ENCODE measurements around the gene CEP89.
"Not testable (repeated sequence)": the region's sequence is repeated elsewhere in the genome, so short reads cannot be mapped to it uniquely, and the experiment has no call there.

The CEP89 gene

GRCh38 chr19:32862173-32862572 lies 109.6 kb downstream of the CEP89 start:
- no peak for TF ChIP-seq CTCF (IDR thresholded peaks at IDR 0.05; ENCODE audit: low read depth, low read length)
- H3K4me3 ChIP-seq (ENCODE audit: low read depth, low read length): no peak overlapping the region

GRCh38 chr19:32861596-32861995 lies 110.2 kb downstream of the CEP89 start:
- no peak overlapping the region for H3K4me3 ChIP-seq (ENCODE audit: low read depth, low read length)
- no peak for TF ChIP-seq CTCF (IDR thresholded peaks at IDR 0.05; ENCODE audit: low read depth, low read length)

- no peak for TF ChIP-seq CTCF (IDR thresholded peaks at IDR 0.05; ENCODE audit: low read depth, low read length)
Measured at GRCh38 chr19:32859591-32859990, 112.2 kb downstream of the CEP89 start.

GRCh38 chr19:32858559-32858958 lies 113.2 kb downstream of the CEP89 start:
- H3K4me3 ChIP-seq (ENCODE audit: low read depth, low read length): no peak overlapping the region
- TF ChIP-seq CTCF (IDR thresholded peaks at IDR 0.05; ENCODE audit: low read depth, low read length): no peak

More at GRCh38 chr19:32859591-32859990, 112.2 kb downstream of the CEP89 start:
- H3K4me3 ChIP-seq (ENCODE audit: low read depth, low read length): no peak overlapping the region

- no peak for TF ChIP-seq CTCF (IDR thresholded peaks at IDR 0.05; ENCODE audit: low read depth, low read length)
- H3K4me3 ChIP-seq (ENCODE audit: low read depth, low read length): no peak overlapping the region
Measured at GRCh38 chr19:32858155-32858554, 113.6 kb downstream of the CEP89 start.

GRCh38 chr19:32857584-32857983 lies 114.2 kb downstream of the CEP89 start:
- no peak overlapping the region for H3K4me3 ChIP-seq (ENCODE audit: low read depth, low read length)
- TF ChIP-seq CTCF (IDR thresholded peaks at IDR 0.05; ENCODE audit: low read depth, low read length): no peak

GRCh38 chr19:32856818-32857217 lies 114.9 kb downstream of the CEP89 start:
- H3K4me3 ChIP-seq (ENCODE audit: low read depth, low read length): not testable (repeated sequence)

GRCh38 chr19:32852216-32852615 lies 119.5 kb downstream of the CEP89 start:
- no peak overlapping the region for H3K4me3 ChIP-seq (ENCODE audit: low read depth, low read length)
- TF ChIP-seq CTCF (IDR thresholded peaks at IDR 0.05; ENCODE audit: low read depth, low read length): no peak

GRCh38 chr19:32848035-32848434 lies 123.7 kb downstream of the CEP89 start:
- not testable (repeated sequence) for H3K4me3 ChIP-seq (ENCODE audit: low read depth, low read length)
